Endothelial cell of umbilical vein (primary cell): ENCODE measurements around the gene PPP1R9A. TPM values are rescaled to one million over a fixed set of nuclear protein-coding genes. Genes with fewer than 3 reads are reported as not detected.

Experiments
- BruUV-seq: library from RNA; stranded (reverse); fragments of 400-500 nt; replicated peaks from 2 replicates; lab custom pipeline; 2021; lab: Mats Ljungman, UMichigan
- CTCF ChIA-PET: fragments of 300-600, 350-600 bp; sonication (Branson Sonifier 250); formaldehyde crosslinking; loops from one replicate; lab custom pipeline; 2021; ENCODE audit warnings: antibody characterized with exemption, inconsistent platforms; lab: Charles Lee
- POLR2A ChIA-PET: fragments of 300-600, 350-600 bp; sonication (Branson Sonifier 250); formaldehyde crosslinking; loops from one replicate; lab custom pipeline; 2021; ENCODE audit warnings: antibody characterized with exemption, inconsistent platforms; lab: Charles Lee
- DNase-seq: peaks from one replicate; pipeline ENCODE4 v3.0.0-alpha.2; 2011; ENCODE audit warnings: low read depth, low spot score
- FAIRE-seq: peaks from 2 replicates; lab custom pipeline; 2011; peaks lifted over from hg19 to GRCh38; lab: Jason Lieb, UNC
- H2AFZ ChIP-seq: 2 replicates; pipeline ENCODE4 v1.6.0; 2012; ENCODE audit warnings: low read depth, low read length, control low read depth, inconsistent platforms
- H3K27ac ChIP-seq: 2 replicates; pipeline ENCODE4 v1.5.1; 2011; ENCODE audit warnings: low read depth, mild to moderate bottlenecking, control low read depth, low read length, moderate library complexity; ENCODE audit not compliant: insufficient read depth
- H3K27me3 ChIP-seq, 2 experiments: 2 replicates each; pipeline versions ENCODE4 v1.6.0 to v1.6.1; 2011; ENCODE audit warnings: low read length in 2 of 2, mixed read lengths in 1 of 2; ENCODE audit not compliant: control insufficient read depth in 2 of 2, insufficient read depth in 2 of 2
- H3K36me3 ChIP-seq, 2 experiments: 2 replicates in 1 of 2; 3 replicates in 1 of 2; pipeline ENCODE4 v1.5.1; 2011; ENCODE audit warnings: low read length in 2 of 2, mild to moderate bottlenecking in 1 of 2, moderate library complexity in 1 of 2; ENCODE audit not compliant: control insufficient read depth in 2 of 2, insufficient read depth in 2 of 2; ENCODE audit errors: extremely low read depth in 1 of 2
- H3K4me1 ChIP-seq: 3 replicates; pipeline ENCODE4 v1.5.1; 2011; ENCODE audit warnings: mild to moderate bottlenecking, low read length; ENCODE audit not compliant: control insufficient read depth, insufficient read depth; ENCODE audit errors: extremely low read depth
- H3K4me2 ChIP-seq: 2 replicates; pipeline ENCODE4 v1.6.1; 2011; ENCODE audit warnings: low read length, control low read depth, mixed read lengths; ENCODE audit not compliant: insufficient read depth
- H3K4me3 ChIP-seq, 3 experiments: fragments of 200-600 bp in 1 of 3; sonication (generic), shearing (Covaris generic) in 1 of 3; replicated peaks in 1 of 3; 2 replicates each; pipeline ENCODE4 v1.5.1; 2011 to 2016; ENCODE audit warnings: control low read depth in 3 of 3, low read length in 3 of 3, mild to moderate bottlenecking in 2 of 3, inconsistent platforms in 1 of 3, low read depth in 1 of 3, moderate library complexity in 1 of 3; ENCODE audit not compliant: insufficient read depth in 1 of 3
- H3K79me2 ChIP-seq: 2 replicates; pipeline ENCODE4 v1.6.0; 2012; ENCODE audit warnings: low read length, inconsistent platforms; ENCODE audit not compliant: control insufficient read depth, insufficient read depth
- H3K9ac ChIP-seq: replicated peaks from 2 replicates; pipeline ENCODE3; 2011; ENCODE audit warnings: low read length, control low read depth; ENCODE audit not compliant: insufficient read depth; ENCODE audit errors: extremely low read depth
- H3K9me1 ChIP-seq: replicated peaks from 3 replicates; pipeline ENCODE4 v1.6.0; 2011; ENCODE audit warnings: mild to moderate bottlenecking, low read length; ENCODE audit not compliant: control insufficient read depth, insufficient read depth; ENCODE audit errors: extremely low read depth
- H3K9me3 ChIP-seq: replicated peaks from 2 replicates; pipeline ENCODE4 v1.5.1; 2012; ENCODE audit warnings: low read length, inconsistent platforms; ENCODE audit not compliant: control insufficient read depth, insufficient read depth
- H4K20me1 ChIP-seq: replicated peaks from 2 replicates; pipeline ENCODE3; 2011; ENCODE audit warnings: mild to moderate bottlenecking, low read length; ENCODE audit not compliant: control insufficient read depth, insufficient read depth; ENCODE audit errors: extremely low read depth
- EZH2 ChIP-seq: IDR thresholded peaks from 2 replicates; pipeline ENCODE4 v1.6.1; 2012; ENCODE audit warnings: borderline replicate concordance, low read depth, mild to moderate bottlenecking, moderate library complexity, low read length, inconsistent platforms; ENCODE audit not compliant: severe bottlenecking
- FOS ChIP-seq: IDR thresholded peaks from 2 replicates; pipeline ENCODE4 v1.6.1; 2011; ENCODE audit warnings: mild to moderate bottlenecking, low read length, moderate library complexity, borderline replicate concordance; ENCODE audit not compliant: insufficient read depth
- GATA2 ChIP-seq: IDR thresholded peaks from 2 replicates; pipeline ENCODE4 v1.7.0; 2011; ENCODE audit warnings: low read depth, mild to moderate bottlenecking, moderate library complexity, mixed read lengths, low read length; ENCODE audit not compliant: insufficient read length, insufficient read depth
- JUN ChIP-seq: IDR thresholded peaks from 2 replicates; pipeline ENCODE4 v1.6.1; 2011; ENCODE audit warnings: borderline replicate concordance, low read depth; ENCODE audit not compliant: insufficient read length, insufficient read depth
- MYC ChIP-seq: IDR thresholded peaks from one replicate; pipeline ENCODE4 v1.6.1; 2011; ENCODE audit warnings: mild to moderate bottlenecking, low read depth, low read length
- POLR2A ChIP-seq: IDR thresholded peaks from 2 replicates; pipeline ENCODE4 v1.6.1; 2012; ENCODE audit warnings: low read depth, mild to moderate bottlenecking, control low read depth, low read length
- POLR2AphosphoS5 ChIP-seq: IDR thresholded peaks from 2 replicates; pipeline ENCODE4 v1.6.1; 2012; ENCODE audit warnings: low read depth, mild to moderate bottlenecking, control low read depth, low read length, moderate library complexity; ENCODE audit not compliant: insufficient read depth
- dilution Hi-C: fragments of 300-500 bp; cut with MboI; formaldehyde crosslinking; loops from one replicate; pipeline ENCODE4 v1.15.0; 2019; ENCODE audit warnings: low sequenced_read_pairs; ENCODE audit not compliant: extremely low pct_ligation_motif_present
- intact Hi-C: fragments of 100-400 bp; cut with micrococcal nuclease; formaldehyde crosslinking; loops from one replicate; pipeline ENCODE4 v1.10.0; 2022
- polyA plus RNA-seq, 4 experiments: library from polyadenylated mRNA; depleted of rRNA in 3 of 4; stranded (reverse) in 3 of 4; unstranded in 1 of 4; fragments of >200 nt; gene quantifications; 2 replicates each; pipeline versions ENCODE4 v1.2.1 to v1.2.3, GENCODE V29; 2011 to 2012; ENCODE audit warnings: missing spikeins in 1 of 4
- total RNA-seq: library from RNA; stranded (reverse); gene quantifications from 2 replicates; pipeline ENCODE4 v1.2.3, GENCODE V29; 2021
- TF ChIP-seq, protein P1 (sequence below), 2 donors: IDR thresholded peaks; 1 replicate in 1 of 2; 2 replicates in 1 of 2; pipeline ENCODE4 v1.5.1; 2011; ENCODE audit warnings: low read length in 2 of 2, mild to moderate bottlenecking in 2 of 2, moderate library complexity in 2 of 2, control low read depth in 1 of 2, inconsistent platforms in 1 of 2, low read depth in 1 of 2; ENCODE audit not compliant: insufficient read depth in 1 of 2; ENCODE audit errors: extremely low read depth in 1 of 2
- TF ChIP-seq, protein P2 (sequence below): IDR thresholded peaks from 2 replicates; pipeline ENCODE4 v1.6.1; 2011; ENCODE audit not compliant: insufficient read depth, insufficient read length

PPP1R9A gene
- total and polyA plus RNA-seq, 2 donors (not counting 3 experiments of a cell fraction or from before 2014, with no cell fraction given), result 0.50 to 3.0 TPM

DNA sequence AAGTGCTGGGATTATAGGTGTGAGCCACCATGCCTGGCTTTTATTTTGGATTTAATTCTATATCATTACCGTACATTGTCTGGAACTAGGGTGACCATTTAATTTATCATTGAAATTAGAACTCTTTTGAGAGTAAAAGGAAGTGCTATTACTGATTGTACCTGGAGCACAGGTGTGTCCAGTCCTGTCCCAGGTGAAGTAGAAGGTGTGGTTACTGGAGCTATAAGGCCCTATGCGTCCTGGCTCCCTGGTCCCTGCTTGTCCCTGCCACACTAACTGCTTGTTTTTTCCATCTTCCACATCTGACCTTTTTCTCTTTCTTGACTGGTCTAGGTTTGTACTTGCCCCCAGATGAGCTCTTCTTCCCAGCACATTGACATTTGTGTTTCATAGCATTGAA is 147.0 kb downstream of the PPP1R9A start:
- H3K9me3 ChIP-seq, result no peaks in the 10 kb centered on the region
- H3K4me1 ChIP-seq, result no peaks in the 10 kb centered on the region
- ChIA-PET CTCF (interaction anchor here (1.0 kb wide), 1 partner anchor 10 kb away, joined by 4 read pairs; no protein-coding TSS in a partner anchor), POLR2A (no interaction called here)
- H4K20me1 ChIP-seq, result no peaks in the 10 kb centered on the region
- DNase-seq (no peak), FAIRE-seq (no peak)
- H2AFZ ChIP-seq, result no peak overlapping the region
- BruUV-seq, result no TSS peak
- H3K9me1 ChIP-seq, result no peaks in the 10 kb centered on the region
- H3K79me2 ChIP-seq, result no peaks in the 10 kb centered on the region
- H3K9ac ChIP-seq, result no peak overlapping the region
- dilution Hi-C loops (no loop called here), intact Hi-C loops (no loop called here)
- TF ChIP-seq, protein P1, sequence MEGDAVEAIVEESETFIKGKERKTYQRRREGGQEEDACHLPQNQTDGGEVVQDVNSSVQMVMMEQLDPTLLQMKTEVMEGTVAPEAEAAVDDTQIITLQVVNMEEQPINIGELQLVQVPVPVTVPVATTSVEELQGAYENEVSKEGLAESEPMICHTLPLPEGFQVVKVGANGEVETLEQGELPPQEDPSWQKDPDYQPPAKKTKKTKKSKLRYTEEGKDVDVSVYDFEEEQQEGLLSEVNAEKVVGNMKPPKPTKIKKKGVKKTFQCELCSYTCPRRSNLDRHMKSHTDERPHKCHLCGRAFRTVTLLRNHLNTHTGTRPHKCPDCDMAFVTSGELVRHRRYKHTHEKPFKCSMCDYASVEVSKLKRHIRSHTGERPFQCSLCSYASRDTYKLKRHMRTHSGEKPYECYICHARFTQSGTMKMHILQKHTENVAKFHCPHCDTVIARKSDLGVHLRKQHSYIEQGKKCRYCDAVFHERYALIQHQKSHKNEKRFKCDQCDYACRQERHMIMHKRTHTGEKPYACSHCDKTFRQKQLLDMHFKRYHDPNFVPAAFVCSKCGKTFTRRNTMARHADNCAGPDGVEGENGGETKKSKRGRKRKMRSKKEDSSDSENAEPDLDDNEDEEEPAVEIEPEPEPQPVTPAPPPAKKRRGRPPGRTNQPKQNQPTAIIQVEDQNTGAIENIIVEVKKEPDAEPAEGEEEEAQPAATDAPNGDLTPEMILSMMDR (IDR thresholded peaks at IDR 0.05; ENCODE audit: extremely low read depth in 1 of 2, insufficient read depth in 1 of 2, low read depth in 1 of 2, low read length in 2 of 2), result no peak
- no peak for TF ChIP-seq POLR2AphosphoS5
- TF ChIP-seq, protein P2, sequence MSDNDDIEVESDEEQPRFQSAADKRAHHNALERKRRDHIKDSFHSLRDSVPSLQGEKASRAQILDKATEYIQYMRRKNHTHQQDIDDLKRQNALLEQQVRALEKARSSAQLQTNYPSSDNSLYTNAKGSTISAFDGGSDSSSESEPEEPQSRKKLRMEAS, result no peak
- TF ChIP-seq MYC, result no peak
- no peak for TF ChIP-seq POLR2A
- no peaks in the 10 kb centered on the region for H3K36me3 ChIP-seq
- H3K27ac ChIP-seq, result no peak overlapping the region
- no peaks in the 10 kb centered on the region for H3K27me3 ChIP-seq
- H3K4me3 ChIP-seq, result no peak overlapping the region
- H3K4me2 ChIP-seq, result no peak overlapping the region

DNA sequence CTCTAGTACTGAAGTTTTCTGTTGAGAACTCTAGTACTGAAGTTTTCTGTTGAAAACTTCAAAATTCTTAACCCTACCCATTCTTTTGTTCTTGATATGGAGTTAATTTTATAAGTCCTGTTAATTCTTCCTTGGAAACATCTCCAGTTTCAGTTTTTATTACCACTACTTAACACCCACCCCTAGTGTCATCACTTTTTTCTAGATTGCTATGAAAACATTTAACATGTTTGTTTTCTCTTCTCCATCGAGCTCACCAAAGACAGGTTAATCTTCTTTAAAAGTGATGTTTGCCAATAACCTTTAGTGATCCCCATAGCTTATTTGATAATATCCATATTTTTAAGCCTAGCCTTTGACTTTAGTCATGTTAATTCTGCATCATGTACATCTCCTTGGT is 147.9 kb downstream of the PPP1R9A start:
- ChIA-PET POLR2A (no interaction called here), CTCF (interaction anchor here (1.3 kb wide), 1 partner anchor 192 kb away, joined by 5 read pairs; no protein-coding TSS in a partner anchor)
- dilution Hi-C loops, result no loop called here
- Histone ChIP-seq H3K27me3 (no peaks in the 10 kb centered on the region), H3K9me3 (no peaks in the 10 kb centered on the region), H2AFZ (no peak overlapping the region), H3K4me1 (no peaks in the 10 kb centered on the region), H3K9me1 (no peaks in the 10 kb centered on the region), H3K36me3 (no peaks in the 10 kb centered on the region), H4K20me1 (no peaks in the 10 kb centered on the region), H3K9ac (no peak overlapping the region), H3K4me3 (no peak overlapping the region), H3K27ac (no peak overlapping the region), H3K4me2 (no peak overlapping the region), H3K79me2 (no peaks in the 10 kb centered on the region)
- intact Hi-C loops, result no loop called here
- no TSS peak for BruUV-seq
- DNase-seq, result no peak
- no peak for FAIRE-seq
- TF ChIP-seq JUN (no peak), GATA2 (no peak), FOS (no peak), POLR2AphosphoS5 (no peak), EZH2 (no peak), MYC (no peak), POLR2A (no peak)
- TF ChIP-seq, protein P2, result no peak
- TF ChIP-seq, protein P1 (IDR thresholded peaks at IDR 0.05; ENCODE audit: extremely low read depth in 1 of 2, insufficient read depth in 1 of 2, low read depth in 1 of 2, low read length in 2 of 2), result no peak
